ENCODE measurements around the gene MAP3K10.
A peak's percentile ranks its signal among the peaks of the same experiment; 100 is the strongest.
"Not testable (repeated sequence)": the region's sequence is repeated elsewhere in the genome, so short reads cannot be mapped to it uniquely, and the experiment has no call there.

The MAP3K10 gene

GRCh38 chr19:40217934-40218890 lies 27.0 kb downstream of the MAP3K10 start, which contains the start of gene TTC9B:
Gene TTC9B, minus strand, starts transcription at chr19:40218384. Its CDS starts 3 bp downstream, at chr19:40218381.
- DNase-seq, result no peak

- not testable (repeated sequence) for DNase-seq
Observed at GRCh38 chr19:40219029-40219428, 27.8 kb downstream of the MAP3K10 start.

- no peak for DNase-seq
Observed at GRCh38 chr19:40219721-40220276, 28.6 kb downstream of the MAP3K10 start.

GRCh38 chr19:40220674-40221073 lies 29.4 kb downstream of the MAP3K10 start:
- DNase-seq, result no peak

GRCh38 chr19:40221858-40222619 lies 30.8 kb downstream of the MAP3K10 start:
- DNase-seq, result peak; percentile 46

- no peak for DNase-seq
Observed at GRCh38 chr19:40223135-40223822, 32.1 kb downstream of the MAP3K10 start.

- DNase-seq, result no peak
Observed at GRCh38 chr19:40224342-40225150, 33.3 kb downstream of the MAP3K10 start.

- DNase-seq, result peak; percentile 65
Observed at GRCh38 chr19:40225440-40226305, 34.4 kb downstream of the MAP3K10 start.

GRCh38 chr19:40228346-40228745 lies 37.1 kb downstream of the MAP3K10 start:
- DNase-seq, result no peak

GRCh38 chr19:40228863-40229262 lies 37.6 kb downstream of the MAP3K10 start:
- DNase-seq, result no peak

- DNase-seq, result no peak
Observed at GRCh38 chr19:40229484-40229883, 38.3 kb downstream of the MAP3K10 start.

GRCh38 chr19:40229926-40230417 lies 38.7 kb downstream of the MAP3K10 start:
- no peak for DNase-seq

GRCh38 chr19:40231057-40231456 lies 39.8 kb downstream of the MAP3K10 start:
- DNase-seq, result no peak

GRCh38 chr19:40231544-40232424 lies 40.6 kb downstream of the MAP3K10 start:
- no peak for DNase-seq

GRCh38 chr19:40232479-40232878 lies 41.3 kb downstream of the MAP3K10 start:
- DNase-seq, result no peak

- no peak for DNase-seq
Observed at GRCh38 chr19:40232949-40233810, 42.0 kb downstream of the MAP3K10 start.

- no peak for DNase-seq
Observed at GRCh38 chr19:40233811-40234389, 42.7 kb downstream of the MAP3K10 start.
